GM21447 (cell line): ENCODE measurements around the gene LRIG1.

Experiments used
- ATAC-seq: cut with Tn5 transposase; IDR thresholded peaks from one replicate; pipeline ENCODE4 v1.9.1; 2021; ENCODE audit not compliant: unreplicated experiment

LRIG1 gene

DNA sequence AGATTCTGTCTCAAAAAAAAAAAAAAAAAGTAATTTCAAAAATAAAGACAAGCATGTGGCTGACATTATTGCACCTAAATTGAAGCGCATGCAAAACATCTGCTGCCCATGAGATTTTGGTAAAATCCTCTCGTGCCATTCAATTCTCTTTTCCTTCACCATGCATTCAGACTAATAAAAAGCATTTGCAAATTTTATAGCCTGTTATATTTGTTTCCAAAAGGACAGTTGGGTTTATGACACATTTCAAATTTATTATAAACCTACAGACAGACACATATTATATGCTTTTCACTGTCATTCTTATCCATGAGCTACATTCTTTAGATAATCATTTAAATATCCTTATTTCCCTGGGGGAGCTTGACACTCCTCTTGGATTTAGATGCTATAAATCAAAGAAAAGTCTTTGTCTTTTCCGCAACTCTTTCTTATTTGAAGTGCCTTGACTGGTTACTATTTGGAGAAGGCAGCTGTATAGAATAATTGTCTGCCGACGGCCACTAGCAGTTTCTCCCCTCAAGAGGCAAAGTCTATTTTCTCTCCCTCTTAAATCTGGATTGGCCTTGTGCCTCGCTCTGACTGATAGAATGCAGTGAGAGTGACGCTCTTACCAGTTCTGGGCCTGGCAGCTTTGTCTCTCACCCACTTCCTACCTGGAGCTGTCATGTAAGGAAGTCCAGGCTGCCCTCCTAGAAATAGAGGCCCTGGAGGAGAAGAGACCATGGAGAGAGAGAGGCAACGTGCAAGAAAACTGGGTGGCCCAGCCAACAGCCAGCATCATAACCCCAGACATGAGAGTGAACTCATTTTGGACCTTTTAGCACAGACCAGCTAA lies 6.8 kb upstream of the LRIG1 start:
- no peak for ATAC-seq

DNA sequence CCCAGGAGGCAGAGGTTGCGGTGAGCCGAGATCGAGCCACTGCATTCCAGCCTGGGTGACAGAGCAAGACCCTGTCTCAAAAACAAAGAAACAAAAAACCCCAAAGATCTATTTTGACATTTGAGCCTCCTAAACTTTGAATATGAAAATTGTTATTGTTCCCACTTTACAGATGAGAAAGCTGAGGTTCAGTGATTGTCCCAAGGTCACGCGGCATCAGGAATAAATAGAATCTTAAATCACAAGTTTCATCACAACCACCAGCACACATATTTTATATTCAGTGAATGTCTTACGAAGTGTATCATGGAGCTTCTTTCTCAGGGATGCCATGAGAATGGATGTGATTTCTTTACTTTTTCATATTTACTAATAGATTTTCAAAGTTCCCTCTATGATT lies 5.3 kb upstream of the LRIG1 start:
- no peak for ATAC-seq

DNA sequence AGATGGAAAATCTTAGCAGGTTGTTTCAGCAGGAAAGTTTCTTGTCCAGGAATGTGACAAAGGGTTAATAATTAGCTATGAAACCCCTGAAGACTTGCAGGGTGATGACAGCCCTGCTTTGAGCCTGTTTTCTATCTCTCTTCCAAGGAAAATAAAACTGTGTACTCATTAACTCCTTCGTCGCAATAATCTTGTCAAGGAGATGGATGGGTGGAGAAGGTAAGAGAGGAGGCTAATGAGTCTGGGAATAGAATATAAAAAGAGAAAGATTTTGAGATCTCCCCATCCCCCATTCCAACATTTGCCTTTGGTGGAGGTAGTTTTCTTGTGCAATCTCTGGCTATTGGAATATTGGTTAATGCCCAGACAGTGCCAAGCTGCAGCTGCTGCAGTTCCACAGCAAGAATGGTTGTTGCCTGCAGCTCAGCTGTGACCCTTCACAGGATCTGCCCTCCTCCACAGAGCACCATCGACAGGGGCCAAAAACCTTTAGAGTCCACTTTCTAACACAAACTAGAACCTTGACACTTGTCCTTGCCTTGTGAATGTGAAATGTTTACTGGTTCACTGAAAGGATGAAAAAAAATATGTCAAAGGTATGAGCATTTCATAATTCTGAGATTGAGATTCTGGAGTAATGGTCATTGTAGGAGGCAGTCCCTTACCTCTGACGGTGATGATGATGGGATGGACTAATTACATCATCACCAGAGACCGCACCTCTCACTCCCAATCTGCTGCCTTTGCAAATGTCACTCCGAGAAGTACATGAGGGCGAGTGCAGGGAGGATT lies 4.2 kb upstream of the LRIG1 start:
- no peak for ATAC-seq

DNA sequence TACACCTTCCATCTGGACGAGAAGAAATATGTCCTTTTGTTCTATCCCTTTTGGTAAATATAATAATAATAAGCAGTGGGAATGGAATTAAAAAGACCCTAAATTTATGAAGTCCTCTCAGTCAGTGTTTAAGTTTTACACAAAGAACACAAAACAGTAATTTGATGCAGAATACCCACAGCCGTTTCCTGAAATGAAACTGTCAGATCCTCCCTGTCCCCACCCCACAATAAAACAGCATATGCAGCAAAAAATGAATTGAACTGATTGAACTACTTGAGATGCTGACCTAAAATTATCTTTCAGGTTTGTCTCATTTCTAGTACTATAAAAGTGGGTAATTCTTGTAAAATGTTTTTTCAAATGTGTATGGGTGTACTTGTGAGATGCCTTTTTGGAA lies 2.2 kb upstream of the LRIG1 start:
- ATAC-seq = no peak

DNA sequence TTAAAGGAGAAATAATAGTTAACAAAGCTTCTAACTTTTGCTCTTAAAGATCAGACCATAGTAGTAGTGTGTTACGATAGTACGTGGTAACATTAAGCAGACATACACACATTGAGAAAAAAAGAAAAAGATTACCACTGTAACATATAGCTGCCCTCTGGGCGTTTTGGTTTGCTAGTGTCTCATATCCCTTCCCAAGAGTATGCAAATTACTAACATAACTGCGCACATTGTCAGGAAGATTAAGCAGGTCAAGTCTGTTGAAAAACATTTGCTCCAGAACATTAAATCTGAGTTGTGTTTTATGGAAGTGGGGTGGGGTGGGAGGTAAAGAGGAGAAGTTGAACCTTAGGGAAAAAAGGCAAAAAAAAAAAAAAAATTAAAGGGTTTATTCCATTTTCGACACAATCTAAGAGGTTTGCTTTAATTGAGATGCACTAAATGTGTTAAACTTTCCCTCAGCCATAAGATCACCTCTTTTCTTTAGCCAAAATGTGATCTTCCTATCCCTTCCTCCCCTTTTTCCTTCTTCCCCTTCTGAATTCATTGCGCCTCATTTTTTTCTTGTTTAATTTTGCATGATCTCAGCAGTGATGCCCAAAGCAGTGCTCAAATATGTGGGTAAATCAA lies 1.5 kb upstream of the LRIG1 start:
- ATAC-seq = no peak

DNA sequence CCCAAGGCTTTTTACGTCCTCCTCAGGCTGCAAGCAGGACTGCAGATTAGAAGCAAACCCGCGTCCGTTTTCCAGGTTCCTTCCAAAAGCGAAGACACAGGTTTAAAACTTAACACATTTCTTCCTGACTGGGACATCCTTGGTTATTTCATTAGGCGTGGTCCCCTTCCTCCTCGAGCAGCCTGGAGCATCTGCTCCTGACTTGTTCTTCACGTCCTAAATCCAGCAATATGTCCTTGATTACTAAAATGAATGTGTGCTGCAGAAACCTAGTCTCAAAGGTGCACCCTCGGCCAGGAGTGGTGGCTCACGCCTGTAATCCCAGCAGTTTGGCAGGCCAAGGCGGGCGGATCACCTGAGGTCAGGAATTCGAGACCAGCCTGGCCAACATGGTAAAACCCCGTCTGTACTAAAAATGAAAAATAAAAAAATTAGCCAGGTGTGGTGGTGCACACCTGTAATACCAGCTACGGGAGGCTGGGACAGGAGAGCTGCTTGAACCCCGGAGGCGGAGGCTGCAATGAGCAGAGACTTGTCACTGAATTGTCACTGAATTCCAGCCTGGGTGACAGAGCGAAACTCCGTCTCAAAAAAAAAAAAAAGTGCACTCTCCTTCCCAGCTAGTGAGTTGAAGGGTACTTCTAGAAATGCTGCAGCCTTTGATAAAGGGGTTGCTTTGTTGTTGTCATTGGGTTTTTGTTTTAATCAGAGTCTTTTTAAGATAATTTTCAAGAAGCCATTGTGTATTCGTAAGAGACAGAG lies 842 bp upstream of the LRIG1 start:
- no peak for ATAC-seq

DNA sequence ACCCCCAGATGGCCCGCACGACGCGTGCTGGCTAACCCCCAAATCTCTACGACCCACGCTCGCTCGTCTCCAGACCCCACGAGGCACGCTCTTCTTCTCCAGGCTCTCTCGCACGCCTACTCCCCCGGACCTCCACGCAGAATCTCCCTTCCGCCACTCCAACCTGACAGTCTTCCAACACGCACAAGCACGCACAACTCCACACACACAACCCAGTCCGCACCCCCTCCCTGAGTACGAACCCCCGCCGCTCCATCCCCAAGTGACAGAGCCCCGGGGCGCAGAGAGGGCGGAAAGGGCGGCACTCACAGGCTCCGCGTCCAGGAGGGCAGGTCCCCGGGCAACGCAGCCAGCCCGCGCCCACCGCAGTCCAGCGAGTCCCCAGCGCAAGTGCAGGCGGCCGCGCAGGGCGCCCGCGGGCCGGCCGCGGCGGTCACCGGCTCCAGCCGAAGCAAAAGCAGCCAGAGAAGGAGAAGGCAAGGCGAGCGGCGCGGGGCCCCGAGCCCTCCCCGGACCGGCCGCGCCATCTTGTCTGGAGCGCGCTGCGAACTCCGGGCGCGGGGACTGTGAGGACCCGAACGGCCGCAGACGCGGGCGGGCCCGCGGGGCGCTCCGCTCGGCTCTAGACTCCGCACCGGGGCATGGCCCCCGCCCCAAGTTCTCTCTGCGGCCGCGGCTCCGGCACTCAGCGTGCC lies 794 bp downstream of the LRIG1 start:
- peak; percentile 17 for ATAC-seq

DNA sequence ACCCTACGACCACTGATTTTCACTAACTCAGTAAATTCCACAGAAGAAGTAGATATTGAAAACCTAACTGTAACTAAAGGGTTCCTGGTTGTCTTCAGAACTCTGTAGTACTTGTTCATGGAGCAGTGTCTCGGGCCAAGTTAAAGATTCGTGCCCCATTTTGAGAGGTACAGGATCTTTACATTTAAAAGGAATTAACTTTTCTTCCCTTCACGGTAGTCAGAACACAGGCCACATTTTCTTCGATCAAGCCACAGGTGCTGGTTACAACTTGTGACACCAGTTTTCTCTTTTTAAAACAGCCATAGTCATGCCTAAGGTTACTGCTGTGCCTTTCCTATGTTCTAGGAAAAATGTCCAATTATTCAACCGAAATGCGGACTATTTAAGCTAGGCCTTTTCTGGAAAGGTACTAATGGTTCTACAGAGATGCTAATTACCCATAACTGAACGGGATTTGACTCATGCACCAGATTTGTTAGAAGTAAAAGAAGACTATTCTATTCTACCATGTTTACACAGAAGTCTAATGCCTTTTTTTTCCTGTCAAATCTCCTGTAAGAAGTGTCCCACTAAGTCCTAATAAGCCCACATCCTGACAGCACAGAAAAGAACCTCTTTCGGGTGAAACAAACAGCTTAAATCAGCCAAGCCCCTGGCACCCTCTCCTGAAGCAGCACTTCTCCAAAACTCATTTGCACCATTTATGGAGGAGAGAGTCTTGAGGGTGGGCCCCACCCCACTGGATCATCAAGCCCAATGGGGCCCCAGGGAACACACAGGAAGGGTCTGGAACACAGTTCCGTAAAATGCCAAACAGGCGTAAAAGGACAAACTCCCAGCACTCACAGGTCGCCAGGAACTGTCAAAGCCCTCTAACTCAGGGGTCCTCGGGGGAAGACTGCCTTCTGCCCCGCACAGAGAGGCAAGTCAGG lies 1.9 kb downstream of the LRIG1 start:
- no peak for ATAC-seq

DNA sequence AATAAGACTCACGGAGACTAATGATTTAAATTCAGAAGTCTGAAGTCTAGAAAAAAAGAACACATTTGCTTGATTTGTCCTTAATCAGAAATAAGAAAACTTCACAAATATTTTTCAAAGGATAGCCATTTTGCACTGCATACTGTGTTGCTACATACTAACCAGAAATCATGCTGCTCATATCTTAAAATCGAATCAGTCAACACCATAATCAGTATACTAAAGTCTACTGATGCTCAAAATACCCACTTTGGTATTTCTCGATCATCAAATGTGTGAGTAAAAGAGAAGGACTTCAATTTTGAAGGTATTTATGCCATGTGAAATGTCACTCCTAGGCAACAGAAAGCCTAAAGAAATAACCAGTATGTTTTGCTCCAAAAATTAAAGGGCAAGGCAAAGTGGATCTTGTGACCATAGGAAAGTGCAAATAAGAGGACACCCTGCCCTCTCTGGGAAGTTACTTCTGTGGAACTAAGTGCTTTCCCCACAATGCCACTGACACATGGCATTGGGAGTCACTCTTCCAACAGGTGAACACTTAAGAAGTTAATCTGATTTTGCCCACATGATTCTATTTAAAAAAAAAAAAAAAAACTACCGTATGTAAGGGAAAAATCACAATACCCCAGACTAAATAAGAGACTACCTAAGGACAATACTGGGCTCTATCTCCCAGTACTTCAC lies 2.7 kb downstream of the LRIG1 start:
- no peak for ATAC-seq

DNA sequence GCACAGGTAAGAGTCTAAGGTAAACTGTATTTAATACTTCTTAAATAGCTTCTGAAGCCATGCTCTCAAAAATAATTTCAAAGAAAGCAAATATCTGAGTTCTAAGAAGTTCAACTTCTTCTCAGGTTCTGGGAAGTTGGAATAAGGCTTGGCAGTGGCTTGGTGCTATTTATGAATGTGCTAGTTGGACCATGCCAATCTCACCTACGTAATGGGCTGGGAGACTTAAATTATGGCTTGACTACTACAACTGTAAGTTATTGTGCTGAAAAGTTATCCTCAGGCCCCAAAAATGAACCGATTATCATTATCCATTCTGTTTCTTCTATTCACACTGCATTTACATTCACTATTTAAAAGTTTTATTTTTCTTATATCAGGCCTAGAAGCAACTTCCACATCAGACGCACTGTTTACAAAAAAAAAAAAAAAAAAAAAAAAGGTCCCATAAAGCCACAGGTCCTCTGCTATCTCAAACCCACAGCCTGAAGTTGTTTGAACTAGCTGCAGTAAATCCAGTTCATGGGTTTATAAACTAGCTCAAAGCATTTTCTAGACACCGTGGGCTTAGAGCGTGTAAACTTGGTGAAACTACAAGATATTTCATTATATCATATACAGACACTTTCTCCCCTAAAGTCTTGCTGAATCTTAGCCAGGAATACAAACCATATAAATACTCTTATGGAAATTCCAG lies 3.4 kb downstream of the LRIG1 start:
- ATAC-seq = no peak

DNA sequence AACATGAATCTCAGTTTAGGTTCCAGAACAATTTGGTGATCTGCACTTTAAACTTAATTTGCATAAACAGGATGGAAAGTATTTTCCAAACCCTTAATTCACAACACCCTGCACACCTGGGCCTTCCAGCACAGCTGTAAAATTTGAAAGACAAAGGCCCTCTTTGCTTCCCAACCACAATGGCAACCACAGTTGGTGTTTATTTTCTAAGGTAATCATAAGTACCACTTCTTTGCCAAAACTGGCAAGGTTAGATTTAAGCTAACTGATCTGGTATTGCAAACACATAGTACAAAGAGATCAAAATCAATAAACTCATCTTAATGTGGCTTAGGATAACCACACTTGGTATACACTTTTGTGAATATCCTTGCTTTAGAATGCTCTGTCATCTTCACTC lies 4.1 kb downstream of the LRIG1 start:
- ATAC-seq = no peak

DNA sequence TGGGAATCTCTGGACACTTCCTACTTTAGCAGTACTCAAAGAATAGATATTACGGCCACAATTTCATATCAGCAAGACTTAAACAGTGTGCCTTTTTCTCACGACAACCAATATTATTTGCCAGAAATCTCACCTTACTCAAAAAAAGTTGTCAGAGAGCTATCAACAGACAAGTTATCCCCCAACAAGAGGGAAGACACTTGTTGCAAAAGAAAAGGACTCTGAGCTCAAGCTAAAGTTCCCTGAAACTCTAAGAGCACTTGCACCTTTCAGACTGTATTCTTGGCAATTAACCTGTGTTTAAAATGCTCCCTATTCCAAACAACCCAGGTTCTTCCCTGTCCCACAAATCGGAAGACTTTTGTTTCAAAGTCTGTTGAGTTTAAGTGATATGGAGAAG lies 4.5 kb downstream of the LRIG1 start:
- ATAC-seq = no peak

DNA sequence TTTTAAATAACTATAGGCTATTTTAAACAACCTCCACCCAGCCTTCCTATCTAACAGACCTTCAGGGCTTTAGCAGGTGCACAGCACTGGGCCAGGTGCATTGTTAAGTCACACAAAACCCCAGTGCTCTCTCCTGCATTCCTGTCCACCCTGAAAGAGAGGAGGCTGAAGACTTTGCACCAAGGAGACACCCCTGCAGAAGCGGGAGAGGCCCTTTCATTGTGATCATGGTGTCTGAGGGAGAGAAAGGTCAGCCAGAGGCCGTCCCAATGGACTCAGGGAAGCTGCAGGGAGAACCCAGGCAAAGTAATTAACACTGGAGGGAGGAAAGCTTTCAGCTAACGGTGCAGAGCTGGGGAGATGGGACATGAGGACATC lies 5.2 kb downstream of the LRIG1 start:
- ATAC-seq = no peak

DNA sequence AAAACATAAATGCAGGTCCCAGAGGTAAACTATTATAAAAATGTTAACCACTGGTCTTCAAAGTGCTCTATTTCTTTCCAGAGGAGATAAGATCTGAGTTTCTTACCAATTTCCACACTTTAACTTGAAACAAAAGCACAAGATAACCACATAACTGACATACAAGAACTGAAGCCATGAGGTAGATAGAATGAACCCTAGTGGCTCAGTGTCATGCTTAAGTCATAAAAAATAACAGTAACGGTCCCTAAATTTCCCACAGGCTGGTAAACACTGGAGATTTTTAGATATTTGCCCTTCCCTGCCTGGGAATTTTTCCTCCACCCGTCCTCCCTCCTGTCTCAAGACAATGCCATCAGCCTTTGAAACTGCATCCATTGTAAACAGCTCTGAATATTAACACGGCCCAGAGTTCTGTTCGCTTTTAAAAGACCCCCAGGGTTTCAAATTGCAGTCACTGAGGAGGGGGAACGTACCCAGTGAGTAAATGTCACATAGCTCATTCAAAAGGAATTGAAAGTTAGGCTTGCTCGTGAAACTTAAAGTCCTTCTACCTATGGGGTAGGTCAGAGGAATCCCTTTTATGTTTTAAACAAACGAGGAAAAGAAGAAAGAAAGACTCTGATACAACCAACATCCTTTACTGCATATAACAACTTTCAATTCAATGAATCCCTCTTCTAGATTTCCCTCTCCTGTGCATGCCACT lies 5.7 kb downstream of the LRIG1 start:
- ATAC-seq = no peak

DNA sequence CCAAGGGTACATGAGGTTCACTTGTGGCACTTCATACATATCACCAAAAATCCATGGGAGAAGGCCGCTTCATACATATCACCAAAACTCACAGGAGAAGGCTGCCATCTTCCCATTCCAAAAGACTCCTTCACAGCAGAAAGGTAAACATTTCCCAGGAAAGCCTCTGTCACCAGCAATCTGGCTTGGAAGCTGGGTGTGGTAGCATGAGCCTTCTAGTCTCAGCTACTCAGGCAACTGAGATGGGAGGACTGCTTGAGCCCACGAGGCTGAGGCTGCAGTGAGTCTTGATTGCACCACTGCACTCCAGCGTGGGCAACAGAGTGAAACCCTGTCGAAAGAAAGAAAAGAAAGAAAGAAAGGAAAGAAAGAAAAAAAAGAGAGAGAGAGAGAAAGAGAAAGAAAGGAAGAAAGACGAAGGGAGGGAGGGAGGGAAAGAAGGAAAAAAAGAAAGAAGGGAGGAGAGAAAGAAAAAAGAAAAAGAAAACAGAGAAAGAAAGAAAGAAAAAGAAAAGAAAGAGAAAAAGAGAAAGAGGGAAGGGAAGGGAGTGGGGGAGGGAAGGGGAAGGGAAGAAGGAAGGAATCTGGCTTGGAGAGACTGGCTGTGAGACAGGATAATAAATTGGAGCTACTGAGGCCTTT lies 7.2 kb downstream of the LRIG1 start:
- ATAC-seq = no peak

DNA sequence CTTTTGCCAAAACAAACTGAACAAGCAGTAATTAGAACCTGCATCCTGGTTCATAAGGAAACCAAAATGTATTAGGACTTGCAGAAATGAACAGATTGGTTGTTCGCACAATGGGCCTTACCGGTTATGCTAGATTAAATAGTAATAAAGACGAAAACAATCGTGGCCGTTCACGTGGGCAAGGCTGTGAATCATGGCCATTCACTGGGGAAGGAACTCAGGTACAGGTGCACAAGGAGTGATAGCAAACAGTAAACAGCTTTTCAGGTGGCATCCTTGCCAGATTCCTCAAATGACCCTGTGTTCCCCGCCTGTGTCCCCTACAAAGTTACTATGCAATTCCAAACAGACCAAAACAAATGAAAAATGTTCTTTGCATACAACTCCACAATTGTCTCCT lies 8.2 kb downstream of the LRIG1 start:
- no peak for ATAC-seq

DNA sequence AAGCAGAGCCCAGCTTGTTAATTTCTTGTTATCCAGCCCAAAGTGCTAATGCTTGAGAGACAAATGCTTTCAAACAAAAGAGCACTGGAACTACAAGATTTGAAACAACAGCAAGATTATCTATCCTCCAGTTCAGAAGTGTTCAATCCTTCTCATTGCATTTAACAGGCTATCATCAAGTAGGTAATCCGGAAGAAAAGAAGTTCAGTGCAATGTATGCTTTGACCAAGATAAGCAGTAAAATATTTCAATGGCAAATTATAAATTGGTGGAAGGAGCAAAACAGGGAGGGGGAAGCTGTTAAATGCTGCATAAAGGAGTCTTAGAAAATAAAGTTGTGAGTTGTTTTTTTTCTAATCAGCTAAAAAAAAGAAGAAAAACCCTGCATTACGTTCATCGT lies 8.8 kb downstream of the LRIG1 start:
- ATAC-seq = no peak
